Measurements from ENCODE around the gene NRCAM.
A peak's percentile ranks its signal among the peaks of the same experiment; 100 is the strongest.

Gene NRCAM

DNA sequence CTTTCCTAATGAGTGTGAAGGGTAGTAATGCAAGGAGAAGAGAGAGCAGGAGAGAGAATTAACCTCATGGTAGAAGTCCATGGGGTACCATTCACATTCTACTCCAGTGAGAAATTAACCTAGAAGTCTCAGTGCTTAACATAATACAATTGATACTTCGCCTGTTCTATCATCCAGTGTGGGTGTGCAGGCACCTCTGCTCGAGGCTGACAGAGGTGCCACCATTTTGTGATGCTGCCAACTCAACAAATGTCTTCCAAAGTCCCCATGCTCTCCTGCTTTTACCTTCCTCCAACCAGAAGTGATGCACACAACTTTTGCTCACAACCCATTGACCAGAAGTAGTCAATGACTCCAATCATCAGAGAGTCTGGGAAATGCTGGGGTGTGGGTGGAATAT, 207.8 kb downstream of the NRCAM start:
- no peak for DNase-seq (ENCODE audit: low read depth, low spot score)

DNA sequence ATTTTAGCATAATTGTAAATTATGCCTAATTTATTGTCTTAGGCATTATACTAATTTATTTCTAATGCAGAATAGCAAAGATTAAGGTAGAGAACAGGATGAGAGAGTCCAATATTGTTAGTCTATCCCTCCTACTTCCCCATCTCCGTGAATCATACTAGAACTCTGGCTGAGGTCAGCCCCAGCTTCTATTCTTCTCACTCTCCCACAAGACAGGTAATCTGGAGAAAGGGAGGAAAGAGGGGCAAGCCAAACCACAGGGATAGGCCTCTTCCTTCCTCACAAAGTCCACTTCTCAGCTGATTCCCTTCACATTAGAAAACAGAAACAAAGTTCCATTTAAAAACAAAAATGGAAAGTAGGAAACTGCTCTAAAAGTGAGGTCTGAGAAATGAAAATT, 208.6 kb downstream of the NRCAM start:
- DNase-seq (ENCODE audit: low read depth, low spot score) = peak; percentile 55

DNA sequence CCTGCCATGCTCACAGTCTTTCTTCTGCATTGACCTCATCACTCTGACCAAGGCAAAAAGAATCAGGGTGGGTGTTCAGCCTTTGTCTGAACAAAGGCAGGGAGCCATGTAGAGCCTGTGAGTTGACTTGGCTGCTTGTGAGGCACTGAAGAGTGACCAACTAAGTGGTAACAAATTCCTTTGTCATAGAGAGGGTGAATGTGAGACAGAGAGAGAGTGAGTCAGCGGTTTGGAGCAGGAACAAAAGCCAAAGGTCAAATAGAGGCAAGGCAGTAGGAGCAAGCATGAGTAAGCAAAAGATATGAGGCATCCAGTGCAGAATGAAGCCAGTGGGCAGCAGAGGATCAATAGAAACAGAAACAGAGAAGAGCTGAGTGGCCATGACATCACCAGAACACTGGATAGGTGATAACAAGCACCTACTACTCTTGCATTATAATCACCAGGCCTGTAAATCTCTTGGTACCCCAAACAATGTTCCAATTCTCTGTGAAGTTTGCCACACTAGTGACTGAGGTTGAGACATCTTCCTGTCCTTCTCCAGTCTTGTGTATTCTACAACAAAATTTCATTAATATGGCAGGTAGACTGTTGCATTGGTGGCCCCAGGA, 209.9 kb downstream of the NRCAM start:
- DNase-seq (ENCODE audit: low read depth, low spot score) = peak; percentile 97

DNA sequence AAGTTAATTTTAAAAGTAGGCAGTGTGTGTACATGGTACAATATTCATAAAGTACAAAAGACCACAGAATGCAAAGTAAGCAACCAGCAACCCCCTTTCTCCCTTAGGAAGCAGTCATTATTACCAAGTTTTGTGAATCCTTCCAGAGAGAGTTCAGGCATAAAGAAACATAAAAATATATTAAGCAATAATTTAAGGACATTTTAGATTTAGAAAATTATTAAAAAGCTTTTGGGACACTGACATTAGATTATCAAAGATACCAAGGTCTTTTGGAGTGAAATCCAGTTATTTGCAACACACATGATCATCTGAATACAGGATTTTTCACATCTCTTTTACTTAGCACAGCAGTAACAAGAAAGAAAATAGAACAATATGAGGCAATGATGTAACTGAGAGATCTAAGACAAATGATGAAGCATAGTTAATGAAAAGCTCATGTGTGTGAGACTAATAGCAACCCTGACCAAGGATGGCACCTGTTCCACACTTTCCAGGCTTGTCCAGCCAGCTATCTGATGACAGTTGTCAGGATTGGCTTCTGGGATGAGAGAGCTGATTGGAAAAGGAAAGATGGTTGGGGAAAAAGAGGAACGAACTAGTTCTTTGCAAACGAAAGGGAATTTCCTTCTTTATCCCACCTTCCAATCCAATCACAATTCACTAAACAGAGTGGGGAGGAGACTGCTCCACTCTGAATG, 210.6 kb downstream of the NRCAM start:
- DNase-seq (ENCODE audit: low read depth, low spot score) = no peak

DNA sequence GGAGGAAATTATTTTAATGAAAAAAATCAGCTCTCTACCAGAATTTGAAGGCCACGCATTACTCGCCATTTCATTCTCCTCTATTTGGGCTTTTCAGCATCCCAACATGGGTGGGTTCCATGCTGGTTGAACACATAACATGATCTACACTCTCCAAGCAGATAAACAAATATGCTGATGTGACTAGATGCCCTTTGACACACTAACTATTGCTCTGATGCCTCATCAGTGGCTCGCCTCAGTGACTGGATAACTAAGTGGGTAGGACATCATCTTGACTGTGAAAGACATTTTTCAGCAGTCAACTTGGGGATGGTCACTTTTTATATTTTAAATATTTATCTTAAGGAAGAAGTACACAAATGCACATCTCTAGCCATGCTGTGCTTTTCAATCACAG, 212.1 kb downstream of the NRCAM start:
- DNase-seq (ENCODE audit: low read depth, low spot score) = no peak

DNA sequence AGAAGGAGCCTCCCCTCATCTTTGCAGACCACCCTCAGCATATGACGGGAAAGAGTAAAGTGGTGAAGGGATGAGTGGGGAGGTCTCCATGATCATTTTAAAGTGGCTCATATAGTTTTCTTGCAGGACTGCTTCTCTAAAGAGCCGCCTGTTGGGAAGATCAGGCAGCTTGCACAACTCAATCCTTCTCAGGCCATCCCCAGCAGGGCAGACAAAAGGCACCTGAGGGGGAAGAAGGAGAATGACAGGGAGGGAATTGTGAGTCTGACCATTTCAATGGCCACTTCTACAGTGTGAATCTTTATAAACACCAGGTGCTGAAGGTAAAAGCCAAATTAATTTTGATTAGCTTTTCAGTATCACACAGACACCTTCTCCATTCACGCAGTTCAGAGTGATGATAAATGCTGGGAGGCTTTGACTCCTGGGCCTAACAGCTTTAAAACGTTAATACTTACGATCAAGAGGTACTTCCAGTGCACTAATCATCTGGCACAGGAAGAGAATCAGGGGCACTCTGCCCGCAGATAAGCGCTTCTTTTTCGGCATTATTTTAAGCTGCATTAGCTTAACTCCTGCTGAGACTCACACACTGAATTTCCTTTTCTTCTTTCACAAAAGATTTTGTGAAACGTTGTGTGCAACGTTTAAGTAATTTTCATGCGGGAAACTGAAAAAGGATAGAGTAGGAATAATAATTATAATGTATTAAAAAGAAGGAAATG, 216.6 kb downstream of the NRCAM start:
- no peak for DNase-seq (ENCODE audit: low read depth, low spot score)

DNA sequence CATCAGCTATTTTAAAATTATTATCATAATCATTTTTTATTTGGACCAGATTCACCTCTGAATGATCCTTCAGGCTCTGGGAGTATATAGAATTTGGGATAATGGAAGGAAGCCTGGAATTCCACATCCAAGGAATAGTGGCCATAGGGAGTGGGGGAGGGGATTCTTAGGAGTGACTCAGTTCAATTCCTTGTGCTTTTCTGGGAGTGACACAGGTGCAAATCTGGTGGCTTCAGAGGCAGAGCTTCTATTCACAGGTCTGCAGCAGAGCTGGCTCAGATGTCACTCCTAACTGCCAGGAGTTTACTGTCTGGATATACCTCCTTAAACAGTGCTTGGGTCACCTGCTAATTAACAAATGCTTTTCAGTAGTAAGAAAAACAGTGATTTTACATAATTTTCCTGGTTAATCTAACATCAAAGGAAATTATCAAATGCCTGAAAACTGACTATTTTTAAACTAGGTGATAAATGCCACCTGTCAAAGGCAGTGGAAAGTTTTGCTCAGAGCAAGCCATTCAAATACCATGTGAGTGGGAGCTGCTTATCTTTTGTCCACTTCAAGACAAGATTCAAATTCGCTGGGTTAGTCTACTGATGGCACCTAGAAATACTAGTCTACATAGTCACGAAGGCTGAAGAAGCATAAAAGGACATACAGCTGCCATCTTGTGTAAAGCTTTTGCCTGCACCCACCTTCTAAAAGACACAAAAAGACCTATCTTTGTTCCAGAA, 219.4 kb downstream of the NRCAM start:
- no peak for DNase-seq (ENCODE audit: low read depth, low spot score)

DNA sequence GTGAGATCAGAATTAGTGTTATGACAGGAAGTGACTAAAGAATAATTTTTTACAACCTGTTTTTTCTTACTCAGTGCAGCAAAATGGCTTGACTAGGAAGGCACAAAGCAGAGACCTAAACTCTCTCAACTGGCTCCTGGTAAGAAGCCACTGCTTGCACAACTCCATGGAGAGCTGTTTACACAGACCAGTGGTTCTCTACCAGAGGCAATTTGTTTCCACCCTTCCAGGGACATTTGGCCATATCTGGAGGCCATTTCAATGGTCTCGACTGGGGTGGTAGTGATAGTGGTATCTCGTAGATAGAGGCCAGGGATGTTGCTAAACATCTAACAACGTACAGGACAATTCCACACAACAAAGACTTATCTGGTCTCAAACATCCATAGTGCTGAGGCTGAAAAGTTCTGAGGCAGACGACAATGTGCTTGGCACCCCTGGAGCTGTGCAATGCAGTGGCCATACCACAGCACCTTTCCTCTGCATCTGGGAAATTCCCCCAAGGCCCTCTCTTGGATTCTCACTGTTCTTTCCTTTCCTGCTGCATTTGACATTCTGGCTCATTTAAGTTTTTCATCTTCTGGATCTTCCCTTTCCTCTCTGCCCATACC, 220.7 kb downstream of the NRCAM start:
- DNase-seq (ENCODE audit: low read depth, low spot score) = no peak

DNA sequence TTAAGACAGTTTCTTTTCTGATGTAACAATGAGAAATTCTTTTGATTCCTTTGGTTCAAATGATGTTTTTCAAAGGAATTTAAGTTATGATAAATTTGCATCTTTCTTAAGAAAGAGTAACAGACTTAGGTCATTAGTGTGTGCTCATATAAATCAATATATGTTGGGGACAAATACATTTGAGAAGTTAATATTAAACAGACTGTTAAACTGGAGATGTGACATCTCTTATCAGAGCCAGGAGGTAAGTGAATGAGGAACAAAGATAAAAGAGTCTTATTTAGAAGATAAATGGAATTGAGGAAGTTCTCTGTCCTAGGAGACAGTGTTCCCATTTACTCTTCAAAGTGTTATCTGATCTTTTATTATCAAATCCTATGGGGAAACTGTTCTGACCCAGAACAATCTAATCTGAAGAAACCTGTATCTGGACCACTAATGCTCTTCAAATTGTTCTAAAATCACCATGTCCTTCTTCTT, 221.2 kb downstream of the NRCAM start:
- no peak for DNase-seq (ENCODE audit: low read depth, low spot score)

DNA sequence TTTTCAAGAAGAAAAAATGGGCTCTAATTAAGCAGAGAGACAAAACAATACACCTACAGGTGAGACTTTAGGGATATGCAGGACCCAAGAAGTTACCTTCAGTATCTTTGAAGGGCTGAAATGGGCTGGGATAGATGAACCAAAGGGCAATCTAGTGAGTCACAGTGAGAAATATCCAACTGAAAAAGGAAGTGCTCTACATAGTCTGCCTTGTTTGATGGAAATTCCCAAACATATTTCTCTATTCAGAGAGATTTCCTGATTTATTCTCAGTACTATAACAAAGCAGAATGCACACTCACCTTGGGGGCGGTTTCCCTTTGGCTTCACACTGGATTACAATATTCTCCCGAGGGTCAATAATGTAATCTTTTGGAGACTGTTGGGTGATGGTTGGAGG, 222.0 kb downstream of the NRCAM start:
- no peak for DNase-seq (ENCODE audit: low read depth, low spot score)

DNA sequence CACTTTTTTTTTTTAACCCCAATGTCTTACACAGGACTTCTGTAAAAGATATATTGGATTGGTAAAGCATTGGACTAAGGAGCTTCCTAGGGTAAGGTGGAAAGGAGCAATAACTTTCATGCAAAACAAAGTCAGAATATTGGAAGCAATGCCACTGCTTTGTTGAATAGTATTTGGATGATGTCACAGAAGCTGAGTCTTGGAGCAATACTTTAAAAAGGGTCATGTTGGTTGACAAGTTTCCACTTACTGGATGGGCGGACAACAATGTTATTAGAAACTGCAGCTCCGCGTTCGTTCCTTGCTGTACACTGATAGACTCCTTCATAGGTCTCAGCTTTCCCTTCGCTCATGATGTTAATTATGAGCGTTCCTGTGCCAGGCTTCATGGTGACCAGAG, 224.2 kb downstream of the NRCAM start:
- no peak for DNase-seq (ENCODE audit: low read depth, low spot score)

DNA sequence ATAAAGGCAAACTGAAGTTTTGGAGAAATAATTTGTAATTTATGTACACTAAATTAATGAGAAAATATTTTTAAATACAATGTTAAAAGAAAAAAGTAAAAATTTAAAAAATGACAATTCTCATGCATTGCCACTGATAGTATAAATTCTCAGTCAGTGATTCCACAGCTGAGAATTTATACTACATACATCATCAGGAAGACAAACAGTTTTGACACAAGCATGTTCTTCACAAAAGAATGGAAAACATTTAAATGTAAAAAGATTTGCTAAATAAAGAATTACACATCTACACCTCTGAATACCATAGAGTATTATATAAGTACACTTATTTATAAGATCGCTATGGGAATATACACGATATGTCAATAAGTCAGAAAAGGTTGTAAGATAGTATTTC, 225.0 kb downstream of the NRCAM start:
- DNase-seq (ENCODE audit: low read depth, low spot score) = no peak

DNA sequence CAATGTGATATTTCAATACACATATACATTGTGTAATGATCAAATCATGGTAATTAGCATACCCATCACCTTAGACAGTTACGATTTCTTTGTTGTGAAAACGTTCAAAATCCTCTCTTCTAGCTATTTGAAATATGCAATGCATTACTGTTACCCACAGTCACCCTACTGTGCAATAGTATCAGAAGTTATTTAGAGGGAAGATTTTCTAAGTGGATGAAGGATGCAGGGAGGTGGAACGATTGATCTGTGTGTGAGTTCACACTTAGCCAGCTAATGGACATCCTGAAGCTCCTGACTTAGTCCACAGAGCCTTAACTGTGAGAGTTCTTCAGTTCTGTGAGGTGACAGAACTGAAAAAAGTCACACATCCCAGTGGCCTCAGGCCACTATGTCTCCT, 228.9 kb downstream of the NRCAM start:
- DNase-seq (ENCODE audit: low read depth, low spot score) = no peak

DNA sequence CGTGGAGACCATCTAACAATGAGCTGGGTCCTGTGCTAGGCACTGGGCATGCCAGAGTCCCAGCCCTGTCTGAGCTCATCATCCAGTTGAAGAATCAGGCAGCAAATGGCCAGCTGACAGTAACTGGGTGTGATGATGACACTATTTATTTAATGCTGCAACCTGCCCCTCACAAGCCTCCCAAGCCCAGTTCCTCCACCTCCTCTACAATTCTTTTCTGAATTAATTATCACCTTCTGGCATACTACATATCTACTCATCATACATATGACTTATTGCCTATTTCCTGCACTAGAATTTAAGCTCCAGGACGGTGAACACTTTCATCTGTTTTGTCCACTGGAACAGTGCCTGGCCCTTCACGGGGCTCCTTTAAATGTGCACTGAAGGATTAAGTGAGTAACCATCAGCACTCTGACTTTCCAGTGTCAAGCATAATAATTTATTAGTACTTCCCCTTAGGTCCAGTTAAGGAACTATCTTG, 229.4 kb downstream of the NRCAM start:
- DNase-seq (ENCODE audit: low read depth, low spot score) = peak; percentile 34

DNA sequence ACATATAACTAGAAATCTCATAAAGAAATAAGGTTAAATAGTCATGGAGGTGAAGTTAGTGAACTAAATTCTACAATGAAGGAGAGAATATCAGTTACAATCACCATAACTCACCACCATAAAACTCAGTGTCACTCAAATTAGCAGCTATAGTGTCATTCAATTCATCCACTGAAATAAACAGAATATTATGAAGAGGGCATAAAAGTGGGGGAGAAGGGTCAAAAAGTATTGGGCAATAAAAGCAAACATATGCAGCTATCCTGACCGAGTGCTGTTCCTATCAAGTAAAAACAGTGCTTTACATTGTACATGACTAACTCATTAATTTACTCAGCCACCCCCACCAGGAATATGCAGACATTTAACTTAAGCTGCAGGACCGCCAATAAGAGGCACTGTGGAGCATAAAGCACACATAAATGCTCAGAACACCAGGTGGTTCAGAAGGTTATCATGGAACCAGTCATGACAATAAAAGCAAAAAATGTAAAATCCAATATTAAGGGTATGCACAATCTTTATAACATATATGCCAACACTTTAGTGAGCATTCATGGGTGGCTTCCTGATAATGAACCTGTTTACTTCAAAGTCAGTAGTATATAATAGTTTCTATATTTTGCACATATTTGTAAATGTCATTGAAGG, 230.6 kb downstream of the NRCAM start:
- DNase-seq (ENCODE audit: low read depth, low spot score) = no peak

DNA sequence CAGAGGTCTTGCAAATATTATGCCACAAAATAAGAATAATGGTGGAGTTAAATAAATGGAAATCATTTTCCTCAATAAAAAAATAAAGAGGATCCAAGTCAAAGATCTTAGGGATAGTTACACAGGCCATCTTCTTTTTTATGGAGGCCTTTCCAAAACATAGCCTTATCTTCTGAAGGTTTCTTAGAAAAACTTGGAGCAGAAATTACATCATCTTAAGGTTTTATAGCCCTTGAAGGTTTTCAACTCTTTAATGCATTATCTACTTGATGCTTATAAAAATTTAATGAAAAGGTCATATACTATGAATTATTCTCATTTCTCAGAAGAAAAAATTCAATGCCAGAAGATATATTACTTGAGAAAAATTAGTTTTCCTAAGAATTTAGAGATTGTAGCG, 231.8 kb downstream of the NRCAM start:
- DNase-seq (ENCODE audit: low read depth, low spot score) = no peak

DNA sequence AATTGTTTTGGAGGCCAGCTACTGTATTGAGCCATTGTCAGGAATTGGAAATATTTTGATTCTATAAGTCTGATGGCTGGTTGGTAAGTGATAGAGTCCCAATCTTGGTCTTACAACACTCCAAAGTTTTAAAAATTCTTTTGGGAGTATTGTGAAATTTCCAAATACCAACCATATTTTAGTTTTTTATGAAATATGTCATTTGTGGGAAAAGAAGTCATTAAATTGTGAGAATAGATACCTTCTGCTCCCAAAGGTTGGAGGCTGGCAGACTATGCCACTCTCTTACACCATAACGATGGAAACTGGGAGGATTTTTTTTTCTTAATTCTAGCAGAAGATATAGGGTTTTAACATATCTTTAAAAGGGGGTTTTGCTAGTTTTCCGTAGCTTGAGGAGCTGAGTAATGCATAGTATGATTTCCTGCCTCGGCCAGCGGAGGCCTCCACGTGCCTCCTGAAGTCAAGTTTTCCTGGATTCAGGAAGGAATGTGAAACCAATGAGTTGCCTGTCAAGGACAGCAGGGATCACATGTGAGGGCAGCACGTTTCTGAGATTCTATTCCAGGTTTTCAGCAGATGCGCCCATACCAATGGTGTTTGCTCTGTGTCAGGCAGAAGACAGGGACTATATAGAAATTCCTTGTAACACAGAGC, 233.9 kb downstream of the NRCAM start:
- DNase-seq (ENCODE audit: low read depth, low spot score) = peak; percentile 30

DNA sequence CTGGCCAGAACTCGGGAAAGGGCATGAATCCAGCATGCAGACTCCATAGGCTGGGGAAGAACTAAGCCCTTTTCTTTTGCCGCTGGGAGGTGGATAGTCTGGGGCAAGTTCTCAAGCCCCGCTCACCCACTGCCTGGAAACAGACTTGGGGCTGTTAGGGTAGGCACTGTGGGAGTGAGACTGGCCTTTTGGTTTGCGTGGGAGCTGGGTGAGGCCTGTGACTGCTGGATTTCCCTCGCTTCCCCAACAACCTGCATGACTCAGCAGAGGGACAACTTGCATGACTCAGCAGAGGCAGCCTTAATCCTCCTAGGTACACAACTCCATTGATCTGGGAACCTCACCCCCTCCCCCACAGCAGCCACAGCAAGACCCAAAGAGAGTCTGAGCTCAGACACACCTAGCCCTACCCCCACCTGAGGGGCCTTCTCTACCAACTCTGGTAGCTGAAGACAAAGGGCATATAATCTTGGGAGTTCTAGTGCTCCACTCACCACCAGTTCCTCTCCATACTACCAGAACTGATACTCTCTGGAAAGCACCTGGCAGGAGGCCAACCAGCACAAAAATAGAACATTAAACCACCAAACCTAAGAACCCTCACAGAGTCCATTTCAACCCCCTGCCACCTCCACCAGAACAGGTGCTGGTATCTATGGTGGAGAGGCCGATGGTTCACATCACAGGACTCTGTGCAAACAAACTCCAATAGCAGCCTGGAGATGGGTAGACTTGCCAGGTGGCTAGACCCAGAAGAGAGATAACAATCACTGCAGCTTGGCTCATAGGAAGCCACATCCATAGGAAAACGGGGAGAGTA, 244.6 kb downstream of the NRCAM start:
- DNase-seq (ENCODE audit: low read depth, low spot score) = peak; percentile 72

DNA sequence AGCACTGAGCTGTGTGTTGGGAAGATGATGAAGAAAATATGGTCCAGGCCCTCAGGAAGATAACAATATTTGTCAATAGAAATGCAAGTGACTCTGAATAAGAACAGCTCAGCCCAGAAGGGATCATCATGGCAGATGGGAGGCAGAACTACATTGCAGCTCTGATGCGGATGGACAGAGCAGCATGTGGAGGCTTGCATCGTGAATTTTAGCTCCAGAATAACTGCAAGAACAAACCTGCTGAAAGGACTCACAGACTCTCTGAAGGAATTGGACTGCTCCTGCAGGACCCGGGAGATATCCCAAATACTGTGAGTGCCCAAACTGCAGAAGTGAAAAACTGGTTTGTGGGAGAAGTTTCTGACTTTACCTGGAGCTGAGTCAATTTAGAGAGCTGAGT, 245.4 kb downstream of the NRCAM start:
- DNase-seq (ENCODE audit: low read depth, low spot score) = no peak

DNA sequence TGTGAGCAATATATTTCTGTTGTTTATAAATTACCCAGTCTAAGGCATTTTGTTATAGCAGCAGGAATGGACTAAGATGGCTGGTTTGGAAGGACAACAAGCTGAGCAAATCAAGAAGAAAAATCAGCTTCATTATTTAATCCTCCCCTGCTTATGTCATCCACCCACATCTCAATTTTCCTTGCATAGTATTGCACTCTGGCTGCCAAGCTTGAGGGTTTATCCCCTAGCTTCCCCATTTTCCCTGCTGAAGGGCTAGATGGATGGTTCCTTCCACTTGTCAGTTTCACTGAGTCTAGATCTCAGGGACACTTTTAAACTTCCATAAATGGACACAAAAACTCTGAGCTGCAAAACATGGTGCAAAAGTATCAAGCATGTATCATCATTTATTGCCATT, 250.9 kb downstream of the NRCAM start:
- DNase-seq (ENCODE audit: low read depth, low spot score) = no peak
